GM12874 (cell line): Measurements from ENCODE around the gene PTPRT.

Experiments used
- CTCF ChIP-seq: IDR thresholded peaks from 2 replicates; pipeline ENCODE4 v1.5.1; 2011; ENCODE audit warnings: low read depth, mild to moderate bottlenecking, control low read depth, low read length, moderate library complexity; ENCODE audit not compliant: insufficient read depth

PTPRT gene

DNA sequence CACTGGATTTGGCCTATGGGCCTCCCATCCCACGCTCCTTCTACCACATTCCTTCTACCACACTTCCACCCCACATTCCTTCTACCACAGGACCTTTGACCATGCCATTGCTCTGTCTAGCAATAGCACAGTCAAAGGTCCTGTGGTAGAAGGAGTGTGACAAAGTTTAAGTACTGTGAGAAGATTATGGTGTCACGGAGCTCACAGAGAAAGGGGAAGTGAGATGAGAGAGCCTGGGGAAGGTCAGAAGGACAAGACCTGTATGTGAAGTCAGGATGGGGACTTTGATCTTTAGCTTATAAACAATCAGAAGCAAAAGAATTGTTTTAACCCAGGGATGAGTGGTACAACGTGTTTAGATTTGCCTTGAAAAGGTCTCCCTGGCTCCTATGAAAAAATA lies 1003.4 kb downstream of the PTPRT start:
- no peak for TF ChIP-seq CTCF

- no peak for TF ChIP-seq CTCF
These were observed 1006.6 kb downstream of the PTPRT start for GRCh38 chr20:42183147-42183546.

GRCh38 chr20:42181064-42181463 lies 1008.6 kb downstream of the PTPRT start:
- TF ChIP-seq CTCF = no peak

DNA sequence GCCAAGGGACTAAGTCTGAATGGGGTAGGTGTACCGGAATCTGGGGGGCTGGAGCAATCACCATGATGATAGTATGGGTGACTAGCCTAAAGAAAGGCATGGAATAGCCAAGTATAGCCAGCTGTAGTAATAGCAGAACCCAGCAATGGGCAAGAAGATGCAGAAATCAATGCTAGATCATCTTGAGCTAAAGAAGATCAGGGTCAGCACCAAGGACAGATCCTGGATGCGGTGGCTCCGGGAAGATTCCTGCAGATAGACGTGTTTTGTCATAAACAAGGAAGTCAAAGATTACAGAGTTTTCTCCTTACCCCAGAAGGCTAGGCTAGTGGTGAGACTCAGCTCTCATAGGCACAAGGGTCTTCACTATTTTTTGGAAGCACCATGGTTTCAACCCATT lies 1009.9 kb downstream of the PTPRT start:
- no peak for TF ChIP-seq CTCF

GRCh38 chr20:42173440-42173839 lies 1016.3 kb downstream of the PTPRT start:
- no peak for TF ChIP-seq CTCF

- no peak for TF ChIP-seq CTCF
These were observed 1025.4 kb downstream of the PTPRT start for GRCh38 chr20:42164121-42164890.

DNA sequence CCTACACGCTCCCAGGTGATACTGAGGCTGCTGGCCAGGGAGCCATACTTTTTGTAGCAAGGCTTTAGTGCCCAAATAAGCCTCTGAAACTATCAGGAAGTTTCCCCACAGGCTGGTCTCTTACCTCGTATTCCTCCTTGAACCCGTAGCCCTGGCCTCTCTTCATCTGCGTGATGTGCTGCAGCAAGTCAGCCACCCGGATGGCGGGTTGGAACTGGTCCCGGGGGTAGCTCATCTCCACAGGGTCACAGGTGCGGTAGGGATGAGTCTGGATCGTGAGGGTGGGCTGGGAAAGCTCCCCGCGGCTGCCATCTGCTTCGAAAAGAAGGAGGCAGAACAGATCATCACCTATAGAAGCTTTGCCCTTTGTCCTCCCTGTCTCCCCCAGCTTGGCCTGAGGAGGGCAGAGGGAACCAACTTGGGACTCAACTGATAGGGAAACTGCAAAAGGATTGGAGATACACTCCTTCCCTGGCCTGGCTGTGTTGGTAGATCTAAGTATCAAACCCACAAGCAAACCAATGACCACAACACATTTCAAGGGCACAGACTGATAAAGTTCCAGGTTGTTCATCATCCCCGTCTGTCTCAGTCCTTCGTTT lies 1028.4 kb downstream of the PTPRT start:
- no peak for TF ChIP-seq CTCF
